ENCODE measurements around the gene ZC3H13.

ZC3H13 gene

GRCh38 chr13:45943965-45944364 is 108.6 kb downstream of the ZC3H13 start:
- Histone ChIP-seq H3K36me3 (ENCODE audit: control insufficient read depth, insufficient read depth, low read length) (no peaks in the 10 kb centered on the region), H3K4me1 (ENCODE audit: control insufficient read depth, insufficient read depth, low read length) (no peaks in the 10 kb centered on the region), H3K27me3 (ENCODE audit: control insufficient read depth, insufficient read depth, low read length) (no peaks in the 10 kb centered on the region), H3K27ac (ENCODE audit: low read depth, low read length) (no peak overlapping the region), H3K9ac (ENCODE audit: low read length) (no peak overlapping the region), H3K4me3 (ENCODE audit: low read length) (no peak overlapping the region)

- Histone ChIP-seq H3K9ac (ENCODE audit: low read length) (no peak overlapping the region), H3K4me3 (ENCODE audit: low read length) (no peak overlapping the region), H3K27ac (ENCODE audit: low read depth, low read length) (no peak overlapping the region), H3K27me3 (ENCODE audit: control insufficient read depth, insufficient read depth, low read length) (no peaks in the 10 kb centered on the region), H3K4me1 (ENCODE audit: control insufficient read depth, insufficient read depth, low read length) (no peaks in the 10 kb centered on the region), H3K36me3 (ENCODE audit: control insufficient read depth, insufficient read depth, low read length) (no peaks in the 10 kb centered on the region)
These were observed 109.4 kb downstream of the ZC3H13 start for GRCh38 chr13:45943120-45943519.

- H3K4me3 ChIP-seq (ENCODE audit: low read length), result no peak overlapping the region
- no peaks in the 10 kb centered on the region for H3K36me3 ChIP-seq (ENCODE audit: control insufficient read depth, insufficient read depth, low read length)
- H3K9ac ChIP-seq (ENCODE audit: low read length), result no peak overlapping the region
- no peaks in the 10 kb centered on the region for H3K4me1 ChIP-seq (ENCODE audit: control insufficient read depth, insufficient read depth, low read length)
- H3K27me3 ChIP-seq (ENCODE audit: control insufficient read depth, insufficient read depth, low read length), result no peaks in the 10 kb centered on the region
- no peak overlapping the region for H3K27ac ChIP-seq (ENCODE audit: low read depth, low read length)
These were observed 111.3 kb downstream of the ZC3H13 start for GRCh38 chr13:45941261-45941660.

DNA sequence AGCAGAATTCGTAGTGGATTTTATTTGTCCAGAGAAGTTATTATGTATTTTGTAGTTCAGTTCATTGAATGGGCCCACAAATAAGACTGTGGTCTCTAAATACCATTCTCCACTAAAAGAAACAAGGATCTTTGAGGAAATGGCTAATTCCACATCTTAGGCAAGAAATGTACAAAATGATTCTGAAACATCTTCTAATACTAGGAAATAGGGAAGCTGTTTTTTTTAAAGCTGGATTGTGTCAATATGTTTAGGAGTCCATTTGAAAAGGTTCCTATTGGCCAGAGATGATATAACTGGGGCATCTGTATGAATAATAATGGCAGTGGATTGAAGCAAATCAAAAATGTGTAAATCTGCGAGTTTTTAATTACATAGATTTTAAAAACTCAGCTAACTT is 112.5 kb downstream of the ZC3H13 start:
- Histone ChIP-seq H3K36me3 (ENCODE audit: control insufficient read depth, insufficient read depth, low read length) (no peaks in the 10 kb centered on the region), H3K9ac (ENCODE audit: low read length) (no peak overlapping the region), H3K27ac (ENCODE audit: low read depth, low read length) (no peak overlapping the region), H3K4me3 (ENCODE audit: low read length) (no peak overlapping the region), H3K27me3 (ENCODE audit: control insufficient read depth, insufficient read depth, low read length) (no peaks in the 10 kb centered on the region), H3K4me1 (ENCODE audit: control insufficient read depth, insufficient read depth, low read length) (no peaks in the 10 kb centered on the region)

GRCh38 chr13:45936621-45937020 is 115.9 kb downstream of the ZC3H13 start:
- H3K4me1 ChIP-seq (ENCODE audit: control insufficient read depth, insufficient read depth, low read length), result no peaks in the 10 kb centered on the region

GRCh38 chr13:45934283-45934682 is 118.3 kb downstream of the ZC3H13 start:
- Histone ChIP-seq H3K4me3 (ENCODE audit: low read length) (no peak overlapping the region), H3K27ac (ENCODE audit: low read depth, low read length) (no peak overlapping the region), H3K27me3 (ENCODE audit: control insufficient read depth, insufficient read depth, low read length) (no peaks in the 10 kb centered on the region), H3K36me3 (ENCODE audit: control insufficient read depth, insufficient read depth, low read length) (no peaks in the 10 kb centered on the region), H3K4me1 (ENCODE audit: control insufficient read depth, insufficient read depth, low read length) (no peaks in the 10 kb centered on the region), H3K9ac (ENCODE audit: low read length) (no peak overlapping the region)

More at GRCh38 chr13:45936621-45937020, 115.9 kb downstream of the ZC3H13 start:
- no peak overlapping the region for H3K9ac ChIP-seq (ENCODE audit: low read length)
- no peaks in the 10 kb centered on the region for H3K27me3 ChIP-seq (ENCODE audit: control insufficient read depth, insufficient read depth, low read length)
- H3K36me3 ChIP-seq (ENCODE audit: control insufficient read depth, insufficient read depth, low read length), result no peaks in the 10 kb centered on the region
- H3K27ac ChIP-seq (ENCODE audit: low read depth, low read length), result no peak overlapping the region
- no peak overlapping the region for H3K4me3 ChIP-seq (ENCODE audit: low read length)

DNA sequence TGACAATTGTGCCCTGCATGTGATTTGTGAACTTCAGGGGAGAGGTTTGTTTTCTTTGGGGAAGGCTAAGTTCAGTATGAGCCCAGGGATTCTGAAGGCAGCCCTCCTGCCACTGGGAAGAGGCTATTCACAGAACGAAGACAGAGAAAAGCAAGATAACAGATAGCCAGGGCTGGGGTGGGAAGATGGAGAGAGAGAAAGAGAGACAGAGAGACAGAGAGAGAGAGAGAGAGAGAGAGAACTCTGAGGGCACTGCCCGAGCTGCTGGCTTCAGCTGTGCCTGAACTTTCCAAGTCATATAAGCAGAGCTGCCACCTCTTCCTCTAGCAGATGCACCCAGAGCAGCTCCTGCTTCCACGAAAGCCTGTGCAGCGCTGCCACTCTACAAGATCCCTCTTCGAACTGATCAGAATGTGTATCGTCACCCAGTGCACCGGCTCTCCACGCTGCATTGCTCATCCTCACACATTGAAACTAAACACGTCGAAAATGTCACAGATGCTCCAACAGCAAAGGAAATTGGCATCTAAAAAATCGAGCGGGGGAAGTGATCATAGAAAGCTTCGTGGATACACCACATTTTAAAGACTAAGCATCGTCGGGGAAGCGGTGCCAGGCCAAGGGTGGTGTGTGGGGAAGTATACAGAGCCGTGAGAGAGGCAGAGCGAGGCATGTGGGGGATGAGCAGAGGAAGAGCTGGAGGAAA is 119.2 kb downstream of the ZC3H13 start:
- Histone ChIP-seq H3K4me3 (ENCODE audit: low read length) (no peak overlapping the region), H3K27me3 (ENCODE audit: control insufficient read depth, insufficient read depth, low read length) (no peaks in the 10 kb centered on the region), H3K27ac (ENCODE audit: low read depth, low read length) (no peak overlapping the region)

DNA sequence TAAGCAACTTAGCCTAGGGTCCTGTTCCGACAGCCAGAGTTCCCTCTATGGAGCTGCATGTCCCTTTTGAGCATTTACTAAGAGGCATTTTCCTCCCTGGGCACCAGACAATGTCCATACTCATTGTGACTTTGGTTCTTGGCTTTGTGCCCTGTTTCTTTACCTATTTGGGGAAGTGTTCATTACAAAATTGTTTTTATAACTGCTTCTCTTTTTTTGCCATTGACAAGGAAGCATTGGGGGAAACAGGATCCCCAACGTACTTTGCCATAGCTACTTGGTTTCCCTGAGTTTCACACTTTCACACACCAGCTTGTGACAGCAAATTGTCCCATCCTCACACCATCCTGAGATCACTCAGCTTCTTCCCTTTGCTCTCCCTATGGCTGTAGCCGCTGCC is 119.9 kb downstream of the ZC3H13 start:
- Histone ChIP-seq H3K36me3 (ENCODE audit: control insufficient read depth, insufficient read depth, low read length) (no peaks in the 10 kb centered on the region), H3K4me1 (ENCODE audit: control insufficient read depth, insufficient read depth, low read length) (no peaks in the 10 kb centered on the region), H3K4me3 (ENCODE audit: low read length) (no peak overlapping the region), H3K27ac (ENCODE audit: low read depth, low read length) (no peak overlapping the region), H3K27me3 (ENCODE audit: control insufficient read depth, insufficient read depth, low read length) (no peaks in the 10 kb centered on the region), H3K9ac (ENCODE audit: low read length) (no peak overlapping the region)

More for the DNA sequence above, 119.2 kb downstream of the ZC3H13 start:
- no peak overlapping the region for H3K9ac ChIP-seq (ENCODE audit: low read length)
- no peaks in the 10 kb centered on the region for H3K36me3 ChIP-seq (ENCODE audit: control insufficient read depth, insufficient read depth, low read length)
- H3K4me1 ChIP-seq (ENCODE audit: control insufficient read depth, insufficient read depth, low read length), result no peaks in the 10 kb centered on the region

- Histone ChIP-seq H3K4me1 (ENCODE audit: control insufficient read depth, insufficient read depth, low read length) (no peaks in the 10 kb centered on the region), H3K27me3 (ENCODE audit: control insufficient read depth, insufficient read depth, low read length) (no peaks in the 10 kb centered on the region), H3K9ac (ENCODE audit: low read length) (no peak overlapping the region), H3K27ac (ENCODE audit: low read depth, low read length) (no peak overlapping the region), H3K4me3 (ENCODE audit: low read length) (no peak overlapping the region), H3K36me3 (ENCODE audit: control insufficient read depth, insufficient read depth, low read length) (no peaks in the 10 kb centered on the region)
These were observed 120.4 kb downstream of the ZC3H13 start for GRCh38 chr13:45932172-45932571.

DNA sequence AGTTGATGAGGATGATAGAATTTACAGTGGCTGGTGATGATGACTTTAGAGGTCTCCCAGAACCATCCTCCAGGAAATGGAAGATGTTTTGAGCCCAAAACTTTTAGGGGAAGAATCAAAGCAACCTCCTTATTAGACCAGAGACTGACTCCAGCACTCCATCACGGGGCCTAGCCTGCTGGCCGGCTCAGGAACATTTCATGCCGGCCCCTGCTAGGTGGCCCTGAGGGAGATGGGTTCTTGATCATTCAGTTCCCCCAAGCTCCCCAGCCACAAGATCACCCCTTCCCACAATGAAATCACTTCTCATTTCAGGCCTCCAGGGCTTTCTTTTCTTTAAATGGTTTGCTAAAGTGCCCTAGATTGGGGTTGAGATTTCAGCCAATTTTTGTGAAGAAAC is 121.3 kb downstream of the ZC3H13 start:
- no peaks in the 10 kb centered on the region for H3K4me1 ChIP-seq (ENCODE audit: control insufficient read depth, insufficient read depth, low read length)
- H3K9ac ChIP-seq (ENCODE audit: low read length), result no peak overlapping the region
- H3K4me3 ChIP-seq (ENCODE audit: low read length), result no peak overlapping the region
- no peak overlapping the region for H3K27ac ChIP-seq (ENCODE audit: low read depth, low read length)
- H3K36me3 ChIP-seq (ENCODE audit: control insufficient read depth, insufficient read depth, low read length), result no peaks in the 10 kb centered on the region
- H3K27me3 ChIP-seq (ENCODE audit: control insufficient read depth, insufficient read depth, low read length), result no peaks in the 10 kb centered on the region

DNA sequence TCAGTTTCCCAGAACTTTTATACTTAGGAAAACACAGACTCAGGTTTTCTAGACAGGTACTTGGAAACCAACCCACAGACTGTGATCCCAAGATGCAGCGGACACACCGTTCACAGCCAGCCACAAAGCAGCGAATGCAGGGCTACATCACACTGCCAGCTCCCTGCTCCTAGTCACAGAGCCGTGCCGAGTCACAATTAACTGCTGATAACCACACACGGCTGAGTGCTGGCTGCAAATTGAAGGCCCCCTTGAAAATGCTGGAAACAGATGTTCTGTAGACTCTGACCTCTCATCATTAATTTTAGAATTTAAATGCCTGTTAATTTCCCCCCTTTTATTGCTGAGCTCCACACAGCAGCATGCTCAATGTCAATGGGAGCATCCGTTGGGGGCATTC is 122.4 kb downstream of the ZC3H13 start:
- no peaks in the 10 kb centered on the region for H3K36me3 ChIP-seq (ENCODE audit: control insufficient read depth, insufficient read depth, low read length)
- no peaks in the 10 kb centered on the region for H3K27me3 ChIP-seq (ENCODE audit: control insufficient read depth, insufficient read depth, low read length)
- H3K4me1 ChIP-seq (ENCODE audit: control insufficient read depth, insufficient read depth, low read length), result no peaks in the 10 kb centered on the region
- H3K4me3 ChIP-seq (ENCODE audit: low read length), result no peak overlapping the region
- no peak overlapping the region for H3K27ac ChIP-seq (ENCODE audit: low read depth, low read length)
- no peak overlapping the region for H3K9ac ChIP-seq (ENCODE audit: low read length)

DNA sequence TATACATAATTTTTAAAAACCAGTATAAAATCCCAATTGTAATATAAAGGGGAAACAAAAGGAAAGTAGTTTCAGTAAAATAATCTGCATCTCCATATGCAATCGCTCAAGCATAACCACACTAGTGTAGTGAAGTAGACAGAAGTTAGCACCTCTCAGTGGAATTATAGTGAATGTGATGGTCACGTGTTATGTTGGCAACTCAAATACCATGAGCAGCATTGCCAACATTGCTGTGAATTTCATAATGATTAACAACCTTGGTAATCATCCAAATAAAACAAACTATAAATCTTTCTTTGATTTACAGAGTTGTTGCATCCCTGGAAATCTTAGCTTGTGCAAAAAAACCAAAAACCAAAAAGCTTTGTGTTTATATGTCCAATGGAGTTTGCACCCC is 123.7 kb downstream of the ZC3H13 start:
- Histone ChIP-seq H3K9ac (ENCODE audit: low read length) (no peak overlapping the region), H3K4me3 (ENCODE audit: low read length) (no peak overlapping the region), H3K27me3 (ENCODE audit: control insufficient read depth, insufficient read depth, low read length) (no peaks in the 10 kb centered on the region), H3K4me1 (ENCODE audit: control insufficient read depth, insufficient read depth, low read length) (no peaks in the 10 kb centered on the region), H3K36me3 (ENCODE audit: control insufficient read depth, insufficient read depth, low read length) (no peaks in the 10 kb centered on the region), H3K27ac (ENCODE audit: low read depth, low read length) (no peak overlapping the region)

DNA sequence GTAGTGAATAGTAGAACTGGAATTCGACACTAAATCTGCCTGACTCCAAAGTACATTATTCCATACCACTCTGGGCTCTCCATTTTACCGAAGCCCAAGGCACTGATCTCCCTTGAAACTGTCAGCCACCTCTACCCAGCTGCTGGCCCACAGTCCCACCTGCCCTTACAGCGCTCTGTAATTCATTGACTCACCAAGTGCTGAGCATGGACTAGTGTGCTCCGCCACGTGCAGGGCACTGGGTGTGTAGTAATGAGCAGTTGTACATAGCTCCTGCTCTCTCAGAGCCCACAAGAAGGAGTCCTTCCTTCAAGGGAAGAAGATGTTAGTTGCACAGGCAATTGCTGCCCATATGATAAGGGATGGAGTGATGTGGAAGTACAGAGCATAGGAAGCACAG is 124.4 kb downstream of the ZC3H13 start:
- Histone ChIP-seq H3K9ac (ENCODE audit: low read length) (no peak overlapping the region), H3K4me3 (ENCODE audit: low read length) (no peak overlapping the region)

More for the DNA sequence above, 124.4 kb downstream of the ZC3H13 start:
- Histone ChIP-seq H3K27me3 (ENCODE audit: control insufficient read depth, insufficient read depth, low read length) (no peaks in the 10 kb centered on the region), H3K4me1 (ENCODE audit: control insufficient read depth, insufficient read depth, low read length) (no peaks in the 10 kb centered on the region), H3K27ac (ENCODE audit: low read depth, low read length) (no peak overlapping the region), H3K36me3 (ENCODE audit: control insufficient read depth, insufficient read depth, low read length) (no peaks in the 10 kb centered on the region)
